Measurements from ENCODE around the gene SRL.

Gene SRL

DNA sequence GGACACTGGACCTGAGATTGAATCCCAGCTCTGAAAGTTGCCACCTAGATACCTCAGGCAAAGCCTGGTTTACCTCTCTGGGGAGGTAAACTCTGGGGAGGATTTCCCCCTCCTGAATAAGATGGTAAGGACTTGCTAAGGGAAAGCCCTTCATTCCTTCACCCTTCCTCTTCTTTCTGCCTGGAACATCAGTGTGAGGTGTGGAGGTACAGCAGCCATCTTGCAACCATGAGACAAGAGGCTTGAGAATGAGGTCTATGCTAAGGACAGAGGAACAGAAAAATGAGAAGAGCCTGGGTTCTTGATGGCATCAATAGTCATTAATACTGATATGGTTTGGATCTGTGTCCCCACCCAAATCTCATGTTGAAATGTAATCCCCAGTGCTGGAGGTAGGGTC lies 101.9 kb downstream of the SRL start:
- TF ChIP-seq, protein P1, sequence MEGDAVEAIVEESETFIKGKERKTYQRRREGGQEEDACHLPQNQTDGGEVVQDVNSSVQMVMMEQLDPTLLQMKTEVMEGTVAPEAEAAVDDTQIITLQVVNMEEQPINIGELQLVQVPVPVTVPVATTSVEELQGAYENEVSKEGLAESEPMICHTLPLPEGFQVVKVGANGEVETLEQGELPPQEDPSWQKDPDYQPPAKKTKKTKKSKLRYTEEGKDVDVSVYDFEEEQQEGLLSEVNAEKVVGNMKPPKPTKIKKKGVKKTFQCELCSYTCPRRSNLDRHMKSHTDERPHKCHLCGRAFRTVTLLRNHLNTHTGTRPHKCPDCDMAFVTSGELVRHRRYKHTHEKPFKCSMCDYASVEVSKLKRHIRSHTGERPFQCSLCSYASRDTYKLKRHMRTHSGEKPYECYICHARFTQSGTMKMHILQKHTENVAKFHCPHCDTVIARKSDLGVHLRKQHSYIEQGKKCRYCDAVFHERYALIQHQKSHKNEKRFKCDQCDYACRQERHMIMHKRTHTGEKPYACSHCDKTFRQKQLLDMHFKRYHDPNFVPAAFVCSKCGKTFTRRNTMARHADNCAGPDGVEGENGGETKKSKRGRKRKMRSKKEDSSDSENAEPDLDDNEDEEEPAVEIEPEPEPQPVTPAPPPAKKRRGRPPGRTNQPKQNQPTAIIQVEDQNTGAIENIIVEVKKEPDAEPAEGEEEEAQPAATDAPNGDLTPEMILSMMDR (IDR thresholded peaks at IDR 0.05; ENCODE audit: low read length), result no peak
- TF ChIP-seq EZH2 (optimal IDR thresholded peaks at IDR 0.05; ENCODE audit: low read depth, low read length) (no peak), EZH2phosphoT487 (IDR thresholded peaks at IDR 0.05; ENCODE audit: low read length) (no peak)
- no peaks in the 10 kb centered on the region for H4K20me1 ChIP-seq (ENCODE audit: insufficient read depth, low read length)
- H3K9me3 ChIP-seq (replicated peaks; ENCODE audit: insufficient read depth, low read length), result no peaks in the 10 kb centered on the region
- no peak overlapping the region for H3K4me2 ChIP-seq (ENCODE audit: low read depth, low read length)
- H3K4me1 ChIP-seq (ENCODE audit: low read length), result no peaks in the 10 kb centered on the region
- no peaks in the 10 kb centered on the region for H3K27me3 ChIP-seq (replicated peaks; ENCODE audit: insufficient read depth, low read length)
- no peaks in the 10 kb centered on the region for H3K9me2 ChIP-seq (replicated peaks; ENCODE audit: insufficient read depth, low read length)
- DNase-seq, result no peak
- H3F3A ChIP-seq (ENCODE audit: insufficient read depth, low read length), result no peaks in the 10 kb centered on the region
- H3K36me3 ChIP-seq (replicated peaks; ENCODE audit: insufficient read depth, low read length), result no peaks in the 10 kb centered on the region
- no peaks in the 10 kb centered on the region for H3K79me2 ChIP-seq (ENCODE audit: low read length)
- H2AFZ ChIP-seq (ENCODE audit: low read length), result no peak overlapping the region
- H3K27ac ChIP-seq (ENCODE audit: low read length), result no peak overlapping the region
- no peak overlapping the region for H3K9ac ChIP-seq (ENCODE audit: low read length)
- H3K4me3 ChIP-seq (ENCODE audit: low read length), result no peak overlapping the region

Data from MM.1S (cell line).